Stimulated activated CD8-positive, alpha-beta memory T cell treated with anti-CD3 and anti-CD28 coated beads, Interleukin-7, amount 100 ng/mL, for 48 hours (primary cell): ENCODE results near the gene XXYLT1.
"Not testable (repeated sequence)": the region's sequence is repeated elsewhere in the genome, so short reads cannot be mapped to it uniquely, and the experiment has no call there.

Source experiments
- DNase-seq, 2 donors: peaks; one replicate each; pipeline ENCODE4 v3.0.0-alpha.2; 2020; ENCODE audit warnings: low read depth in 1 of 2; ENCODE audit errors: extremely low read depth in 1 of 2

XXYLT1 gene

DNA sequence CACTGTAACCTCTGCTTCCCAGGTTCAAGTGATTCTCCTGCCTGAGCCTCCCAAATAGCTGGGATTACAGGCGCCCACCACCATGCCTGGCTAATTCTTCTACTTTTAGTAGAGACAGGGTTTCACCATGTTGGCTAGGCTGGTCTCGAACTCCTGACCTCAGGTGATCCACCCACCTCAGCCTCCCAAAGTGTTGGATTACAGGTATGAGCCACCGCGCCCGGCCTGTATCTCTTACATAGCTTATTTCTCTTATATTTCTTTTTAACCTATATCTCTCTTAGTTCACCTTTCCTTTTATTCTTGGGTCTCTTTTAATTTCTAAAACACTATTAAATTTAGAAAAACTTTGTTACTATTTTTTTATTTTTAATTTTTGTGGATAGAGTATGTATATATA is 42.1 kb downstream of the XXYLT1 start:
- DNase-seq = not testable (repeated sequence)

DNA sequence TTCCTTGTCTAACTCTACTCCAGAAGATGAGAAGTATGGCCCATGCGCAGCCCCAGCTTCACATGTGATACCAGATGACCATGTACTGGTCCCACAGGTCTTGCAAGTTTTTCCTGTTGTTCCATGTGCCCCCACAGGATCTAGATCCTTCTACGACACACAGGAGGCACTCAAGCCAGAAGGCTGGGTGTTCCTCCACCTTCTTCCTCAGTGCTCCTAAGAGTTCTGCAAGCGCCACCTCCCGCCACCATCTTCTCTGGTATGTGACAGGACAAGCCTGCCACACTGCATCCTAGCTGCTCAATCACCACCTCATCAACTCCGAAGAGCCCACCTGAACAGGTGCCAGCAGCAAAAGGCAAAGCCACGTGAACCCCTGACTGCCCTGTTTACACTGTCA is 43.1 kb downstream of the XXYLT1 start:
- DNase-seq = no peak

- DNase-seq = no peak
These were observed 44.0 kb downstream of the XXYLT1 start for GRCh38 chr3:195226900-195227447.

DNA sequence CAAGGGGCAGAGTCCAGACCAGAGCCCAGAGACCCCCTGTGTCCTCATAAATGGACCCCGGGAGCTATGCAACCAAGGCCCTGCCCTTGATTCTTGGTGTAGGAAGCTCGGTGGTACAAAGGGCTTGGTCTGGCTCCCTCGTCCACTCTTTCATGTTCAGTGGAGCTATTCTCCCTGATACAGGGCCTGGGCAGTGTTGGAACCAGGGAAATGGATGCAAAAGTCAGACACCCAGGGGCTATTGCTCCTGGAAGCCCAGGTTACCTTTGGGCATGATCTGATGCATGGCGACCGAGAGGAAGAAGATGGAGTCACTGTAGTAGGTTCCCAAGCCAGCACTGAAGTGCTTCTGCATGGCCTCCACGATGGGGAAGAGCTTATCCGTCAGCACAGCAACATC is 44.5 kb downstream of the XXYLT1 start:
- no peak for DNase-seq

DNA sequence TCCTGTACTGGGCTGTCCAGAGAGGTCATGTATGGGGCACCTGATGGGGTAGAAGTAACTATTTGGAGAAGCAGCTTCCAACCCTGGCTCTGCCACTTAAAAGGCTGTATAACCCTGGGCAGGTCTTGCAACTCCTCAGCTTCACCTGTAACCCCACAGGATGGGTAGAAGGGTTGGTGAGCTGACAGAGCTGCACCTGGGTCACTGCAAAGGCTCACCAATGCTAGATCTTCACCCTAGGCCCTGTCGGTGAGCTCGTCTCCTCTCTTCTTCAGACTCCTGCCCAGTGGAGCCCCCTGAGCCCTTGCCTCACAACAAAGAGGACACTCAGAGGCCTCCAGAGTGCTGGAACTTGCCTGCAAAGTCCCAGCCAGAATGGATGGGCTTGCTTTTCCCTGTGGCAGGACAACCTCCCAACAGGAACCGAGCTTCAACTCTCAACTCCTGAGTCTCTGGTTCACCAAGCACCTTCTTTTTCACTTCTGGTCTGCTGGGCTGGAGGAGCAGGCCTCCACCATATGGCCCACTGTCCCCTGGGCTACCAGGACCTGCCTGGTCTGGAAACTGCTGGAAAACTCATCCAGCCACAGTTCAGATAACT is 45.9 kb downstream of the XXYLT1 start:
- no peak for DNase-seq

DNA sequence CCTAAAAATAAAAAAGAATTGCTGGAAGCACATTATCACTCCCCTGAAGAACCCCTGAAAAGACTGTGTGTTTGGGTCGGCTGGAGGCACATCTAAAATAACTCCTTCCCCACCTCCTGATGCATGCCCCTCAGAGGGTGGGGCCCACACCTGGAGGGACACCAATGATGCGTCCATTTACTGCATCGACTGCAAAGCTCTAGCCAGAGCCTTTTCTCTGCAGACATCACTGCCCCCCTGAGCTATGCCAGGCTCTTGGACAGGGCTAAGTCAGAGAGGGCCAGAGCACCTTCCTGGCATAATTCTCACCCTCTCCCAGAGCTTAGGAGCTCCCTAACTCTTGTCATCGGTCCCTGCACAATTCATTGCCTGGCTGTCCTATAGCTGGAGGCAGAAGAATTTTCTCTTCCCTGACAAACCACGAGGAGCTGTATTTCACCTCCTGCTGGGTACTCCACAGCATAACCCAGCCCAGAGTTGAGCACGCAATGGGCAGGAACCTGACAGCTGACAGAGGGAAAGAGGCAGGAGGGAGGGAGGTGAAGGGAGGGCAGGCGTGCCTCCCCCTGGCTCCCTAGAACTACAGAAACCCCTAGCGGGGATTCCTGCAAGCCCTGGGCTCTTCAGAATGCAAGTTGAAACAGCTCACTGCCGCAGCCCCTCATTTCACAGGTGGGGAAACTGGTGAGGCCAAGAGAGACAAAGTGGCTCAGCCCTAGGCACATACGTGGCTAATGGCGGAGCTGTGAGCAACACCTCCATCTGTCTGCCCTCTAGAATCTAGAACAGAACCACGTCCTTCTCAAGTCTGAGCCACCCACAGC is 46.6 kb downstream of the XXYLT1 start:
- no peak for DNase-seq

DNA sequence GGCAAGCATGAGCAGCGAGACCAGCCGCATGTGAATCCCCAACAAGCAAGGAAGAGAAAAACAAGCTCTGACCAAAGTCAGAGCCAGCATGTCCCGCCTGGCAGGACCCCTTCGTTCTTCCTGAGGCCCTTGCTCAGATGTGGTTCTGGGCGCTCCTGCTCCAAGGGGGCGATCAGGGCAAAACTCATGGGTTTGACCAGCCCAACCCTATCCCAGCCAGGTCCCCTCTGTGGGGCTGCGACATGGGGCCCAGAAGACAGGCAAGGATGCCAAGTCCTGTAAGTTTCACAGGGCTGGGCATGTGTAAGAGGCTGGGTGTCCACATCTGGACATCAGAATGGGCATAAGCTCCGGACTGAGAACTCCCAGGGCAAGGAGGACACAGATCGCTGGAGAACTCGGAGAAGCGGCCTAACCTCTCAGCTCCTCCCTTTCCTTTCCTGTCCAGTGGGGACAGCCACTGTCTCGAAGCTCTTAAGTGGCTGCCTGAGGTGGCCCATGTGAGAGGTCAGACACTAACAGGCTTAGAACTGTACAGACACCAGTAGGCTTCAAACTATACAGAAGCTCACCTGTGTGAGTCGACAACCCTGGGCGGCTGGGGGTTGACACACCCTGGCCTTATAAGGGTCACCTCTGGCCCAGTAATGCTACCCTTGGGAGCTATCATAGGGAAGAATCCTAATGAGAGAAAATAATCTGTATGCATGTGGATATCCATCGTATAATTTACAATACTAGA is 48.9 kb downstream of the XXYLT1 start:
- DNase-seq = no peak

GRCh38 chr3:195221015-195221853 is 49.7 kb downstream of the XXYLT1 start:
- DNase-seq = no peak

GRCh38 chr3:195219351-195220230 is 51.4 kb downstream of the XXYLT1 start:
- DNase-seq = no peak

- not testable (repeated sequence) for DNase-seq
These were observed 52.6 kb downstream of the XXYLT1 start for GRCh38 chr3:195218331-195218730.

DNA sequence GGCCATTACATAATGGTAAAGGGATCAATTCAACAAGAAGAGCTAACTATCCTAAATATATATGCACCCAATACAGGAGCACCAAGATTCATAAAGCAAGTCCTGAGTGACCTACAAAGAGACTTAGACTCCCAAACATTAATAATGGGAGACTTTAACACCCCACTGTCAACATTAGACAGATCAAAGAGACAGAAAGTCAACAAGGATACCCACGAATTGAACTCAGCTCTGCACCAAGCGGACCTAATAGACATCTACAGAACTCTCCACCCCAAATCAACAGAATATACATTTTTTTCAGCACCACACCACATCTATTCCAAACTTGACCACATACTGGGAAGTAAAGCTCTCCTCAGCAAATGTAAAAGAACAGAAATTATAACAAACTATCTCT is 55.4 kb downstream of the XXYLT1 start:
- DNase-seq = not testable (repeated sequence)

DNA sequence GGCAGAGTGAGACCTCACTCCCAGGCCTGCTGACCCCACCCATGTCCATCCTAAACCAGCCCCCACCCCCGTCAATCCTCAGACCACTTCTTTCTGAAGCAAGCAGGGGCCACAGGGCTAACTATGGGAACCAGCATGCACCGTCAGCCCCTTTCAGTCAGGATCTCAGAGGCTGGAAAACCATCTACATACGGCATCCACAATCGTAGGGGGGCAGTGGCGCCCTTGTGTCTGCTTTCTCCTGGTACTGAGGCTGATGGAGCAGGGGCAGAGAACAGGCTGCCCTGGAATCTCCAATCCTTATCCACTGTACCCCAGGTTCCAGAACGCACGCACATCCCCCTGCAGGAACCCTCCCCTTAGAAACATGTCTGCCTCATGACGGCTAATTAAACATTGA is 56.6 kb downstream of the XXYLT1 start:
- no peak for DNase-seq

- DNase-seq = no peak
These were observed 57.2 kb downstream of the XXYLT1 start for GRCh38 chr3:195213639-195214315.

DNA sequence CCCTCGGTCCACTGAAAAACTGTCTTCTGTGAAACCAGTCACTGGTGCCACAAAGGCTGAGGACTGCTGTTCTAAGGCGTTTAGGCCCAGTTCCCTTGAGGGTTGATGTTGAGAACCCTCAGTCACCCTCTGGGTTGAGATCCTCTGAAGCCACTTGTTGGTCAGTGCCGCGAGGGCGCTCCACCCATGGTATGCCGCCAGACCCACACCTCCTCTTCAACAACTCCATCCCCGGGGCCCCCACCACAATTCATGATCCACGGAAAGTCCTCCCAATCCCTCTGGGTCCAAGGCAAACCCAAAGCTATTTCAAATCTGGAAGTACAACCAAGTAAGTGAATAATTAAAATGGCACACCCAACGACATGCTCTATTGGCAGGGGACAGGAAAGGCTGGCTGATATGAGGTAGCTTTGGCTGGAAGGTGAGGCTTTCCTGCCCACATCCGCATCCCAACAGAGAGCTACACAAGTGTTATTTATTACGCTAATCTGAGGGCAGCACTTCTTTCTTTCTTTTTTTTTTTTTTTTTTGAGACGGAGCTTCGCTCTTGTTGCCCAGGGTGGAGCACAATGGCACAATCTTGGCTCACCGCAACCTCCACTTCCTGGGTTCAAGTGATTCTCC is 58.1 kb downstream of the XXYLT1 start:
- no peak for DNase-seq

- DNase-seq = no peak
These were observed 58.8 kb downstream of the XXYLT1 start for GRCh38 chr3:195212033-195212748.

GRCh38 chr3:195210266-195210973 is 60.5 kb downstream of the XXYLT1 start:
- DNase-seq = no peak

- no peak for DNase-seq
These were observed 61.1 kb downstream of the XXYLT1 start for GRCh38 chr3:195209847-195210265.
